Measurements from ENCODE around the gene ITPR2.

ITPR2 gene

DNA sequence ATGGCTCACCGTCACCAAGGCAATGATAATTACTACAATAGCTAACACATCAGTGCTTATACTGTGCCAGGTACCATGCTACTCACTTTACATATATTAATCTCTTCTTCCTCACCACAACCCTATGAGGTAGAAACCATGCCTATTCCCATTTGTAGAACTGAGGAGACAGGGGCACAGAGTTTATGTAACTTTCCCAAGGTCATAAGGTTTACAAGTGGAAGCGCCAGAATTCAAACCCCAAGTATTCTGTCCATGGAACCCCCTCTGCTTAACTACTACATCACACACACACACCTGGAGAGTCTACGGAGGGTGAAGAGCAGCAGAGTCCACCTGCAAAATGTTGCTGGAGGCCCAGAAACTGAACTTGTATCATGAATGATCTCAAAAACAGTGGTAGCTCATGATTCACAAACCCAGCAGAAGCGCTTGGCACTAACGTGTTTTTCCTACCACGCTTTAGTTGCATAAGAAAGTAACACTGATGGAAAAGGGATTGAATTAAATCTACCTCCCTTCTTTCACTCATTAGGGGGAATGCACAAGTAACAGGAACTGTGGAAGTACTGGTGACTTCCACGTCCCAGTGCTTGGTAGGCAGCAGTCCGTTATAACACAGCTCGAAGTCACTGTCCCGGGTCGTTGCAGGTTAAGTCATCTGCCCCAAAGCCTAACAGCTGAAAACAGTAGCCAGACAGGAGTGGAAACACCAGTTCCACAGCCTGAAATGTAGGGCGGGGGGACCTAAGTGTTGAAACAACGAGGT, 2.0 kb downstream of the ITPR2 start:
- Histone ChIP-seq H3K27ac (no peak overlapping the region), H3K9me3 (replicated peaks in 1 of 11) (no peaks in the 10 kb centered on the region), H4K20me1 (peaks cover 0 to 53% (median 7%) of the 10 kb centered on the region in 11 experiments; a peak in 9 of 22 replicates), H3K4me3 (peak overlapping the region in 5 of 10 experiments; percentile 13 to 48 (median 45); a peak in 8 of 20 replicates), H3K4me1 (peaks cover 12 to 47% (median 18%) of the 10 kb centered on the region in 10 experiments), H3K36me3 (no peaks in the 10 kb centered on the region), H3K27me3 (peaks cover 0 to 4% (median 0%) of the 10 kb centered on the region in 11 experiments; a peak in 3 of 22 replicates), H3K4me2 (peak overlapping the region; percentile 22 to 89 (median 59); a peak in 20 of 22 replicates), H3K9ac (peak overlapping the region in 2 of 11 experiments; percentile 14 to 34; a peak in 2 of 22 replicates)
- TF ChIP-seq Cebpa-rat (IDR thresholded peaks at IDR 0.05), result no peak

- H3K4me1 ChIP-seq, result peaks cover 15 to 43% (median 18%) of the 10 kb centered on the region in 10 experiments
- no peak overlapping the region for H3K27ac ChIP-seq
- peaks cover 0 to 4% (median 0%) of the 10 kb centered on the region in 11 experiments; a peak in 3 of 22 replicates for H3K27me3 ChIP-seq
- no peaks in the 10 kb centered on the region for H3K9me3 ChIP-seq (replicated peaks in 1 of 11)
- H3K9ac ChIP-seq, result 0 out of 22 replicates have a peak overlapping the region, but pooled peaks of 1 of the 11 experiments have one; percentile 34
- H3K36me3 ChIP-seq, result no peaks in the 10 kb centered on the region
- TF ChIP-seq Cebpa-rat (IDR thresholded peaks at IDR 0.05), result no peak
- H3K4me3 ChIP-seq, result peak overlapping the region in 3 of 10 experiments; percentile 38 to 48 (median 45); a peak in 5 of 20 replicates
- H3K4me2 ChIP-seq, result peak overlapping the region in 7 of 11 experiments; percentile 28 to 89 (median 76); a peak in 9 of 22 replicates
- peaks cover 0 to 59% (median 7%) of the 10 kb centered on the region in 11 experiments; a peak in 9 of 22 replicates for H4K20me1 ChIP-seq
These were observed 2.6 kb downstream of the ITPR2 start for GRCh38 chr12:26830363-26830762.

DNA sequence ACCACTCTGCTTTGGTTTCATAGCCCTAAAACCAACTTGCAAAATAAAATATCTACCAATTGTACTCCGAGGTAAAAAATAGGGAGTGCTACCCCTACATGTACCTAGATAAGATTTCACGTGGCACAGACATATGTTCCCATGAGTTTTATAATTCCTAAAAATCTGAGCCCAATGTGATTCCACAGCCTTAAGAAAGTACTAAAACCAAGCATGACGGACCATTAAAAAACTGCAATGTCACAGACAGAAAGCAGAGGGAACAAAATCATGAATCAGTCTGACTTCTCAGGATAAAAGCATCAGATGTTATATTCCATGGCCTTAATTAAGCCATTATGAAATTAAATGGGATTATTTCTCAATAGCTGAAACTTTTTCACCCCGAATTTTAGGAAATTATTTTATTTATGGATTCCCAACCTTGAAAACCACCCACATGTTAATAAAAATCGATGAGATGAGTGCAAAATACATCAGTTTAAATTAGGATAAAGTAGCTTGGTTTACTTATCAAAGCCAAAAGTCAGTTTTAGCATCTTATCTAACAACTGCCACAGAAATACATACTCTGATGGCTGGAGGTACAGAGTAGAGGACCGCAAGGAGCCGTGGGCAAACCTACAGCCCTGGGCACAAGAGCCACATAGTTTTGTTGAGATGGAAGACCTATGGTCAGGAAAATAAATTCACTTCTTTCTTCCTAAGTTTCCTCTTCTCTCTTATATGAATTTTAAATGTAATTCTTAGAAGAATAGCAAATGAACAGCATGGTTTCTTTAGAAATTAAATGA, 4.5 kb downstream of the ITPR2 start:
- Histone ChIP-seq H3K9ac (no peak overlapping the region), H3K27ac (no peak overlapping the region), H4K20me1 (peaks cover 0 to 67% (median 7%) of the 10 kb centered on the region in 11 experiments; a peak in 9 of 22 replicates), H3K4me2 (peak overlapping the region in 2 of 11 experiments; percentile 22 to 89; a peak in 2 of 22 replicates), H3K36me3 (peaks cover 0 to 4% (median 0%) of the 10 kb centered on the region in 11 experiments; a peak in 1 of 22 replicates), H3K9me3 (replicated peaks in 1 of 11) (no peaks in the 10 kb centered on the region), H3K4me1 (peaks cover 8 to 33% (median 11%) of the 10 kb centered on the region in 10 experiments), H3K4me3 (no peak overlapping the region), H3K27me3 (no peaks in the 10 kb centered on the region; a peak in 1 of 22 replicates)
- TF ChIP-seq Cebpa-rat (IDR thresholded peaks at IDR 0.05), result no peak

DNA sequence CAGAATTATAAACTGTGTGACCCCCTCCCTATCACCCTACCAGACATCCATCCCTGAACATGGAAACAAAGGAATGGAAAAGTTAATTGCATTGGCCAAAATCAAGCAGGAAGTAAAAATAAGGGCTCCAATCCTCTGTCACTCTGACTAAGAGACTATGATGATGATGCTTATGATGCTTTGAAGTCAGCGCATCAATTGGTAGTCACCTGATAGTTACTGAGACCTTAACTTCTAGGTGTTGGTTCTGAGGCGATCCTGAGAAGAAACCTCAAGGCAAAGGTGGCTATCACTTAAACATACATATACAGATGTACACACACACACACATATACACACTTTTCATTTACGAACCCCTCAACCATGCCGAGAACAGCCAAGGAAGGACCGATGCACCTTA, 6.6 kb downstream of the ITPR2 start:
- Histone ChIP-seq H3K9me3 (replicated peaks in 1 of 11) (no peaks in the 10 kb centered on the region), H3K27ac (no peak overlapping the region), H3K27me3 (no peaks in the 10 kb centered on the region), H3K4me1 (peaks cover 8 to 45% (median 10%) of the 10 kb centered on the region in 10 experiments; a peak in 19 of 20 replicates), H3K4me2 (no peak overlapping the region), H3K9ac (no peak overlapping the region), H3K4me3 (no peak overlapping the region), H3K36me3 (peaks cover 0 to 4% (median 0%) of the 10 kb centered on the region in 11 experiments; a peak in 1 of 22 replicates), H4K20me1 (peaks cover 0 to 86% (median 7%) of the 10 kb centered on the region in 11 experiments; a peak in 10 of 22 replicates)
- TF ChIP-seq Cebpa-rat (IDR thresholded peaks at IDR 0.05), result no peak

GRCh38 chr12:26825459-26826016, 7.5 kb downstream of the ITPR2 start:
- Histone ChIP-seq H3K9me3 (replicated peaks in 1 of 11) (no peaks in the 10 kb centered on the region), H3K27ac (no peak overlapping the region), H3K4me1 (peaks cover 0 to 45% (median 2%) of the 10 kb centered on the region in 10 experiments; a peak in 11 of 20 replicates), H3K4me3 (no peak overlapping the region), H3K4me2 (peak overlapping the region in 2 of 11 experiments; percentile 10 to 16; a peak in 1 of 22 replicates), H3K9ac (no peak overlapping the region), H4K20me1 (peaks cover 0 to 87% (median 7%) of the 10 kb centered on the region in 11 experiments; a peak in 9 of 22 replicates), H3K27me3 (no peaks in the 10 kb centered on the region), H3K36me3 (peaks cover 0 to 4% (median 0%) of the 10 kb centered on the region in 11 experiments; a peak in 1 of 22 replicates)
- no peak for TF ChIP-seq Cebpa-rat (IDR thresholded peaks at IDR 0.05)

DNA sequence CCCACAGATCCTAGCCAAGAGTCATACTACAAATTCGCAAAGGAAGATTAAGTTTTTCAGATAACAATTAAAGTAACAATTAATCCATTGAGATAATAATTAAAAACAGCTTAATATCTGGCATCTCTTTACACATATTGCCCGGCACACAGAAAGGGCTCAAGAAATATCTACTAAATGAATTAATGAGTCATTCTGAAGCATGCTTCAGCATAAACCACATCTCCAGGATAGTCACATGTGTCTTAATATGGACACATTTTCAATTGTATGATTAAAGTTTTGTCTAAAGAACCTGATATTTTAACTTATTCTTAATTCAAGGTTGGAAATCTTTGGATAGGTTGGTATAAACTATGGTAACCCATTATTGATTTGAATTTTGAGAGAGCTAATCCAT, 9.6 kb downstream of the ITPR2 start:
- H3K27ac ChIP-seq, result no peak overlapping the region
- H3K4me1 ChIP-seq, result peaks cover 0 to 26% (median 2%) of the 10 kb centered on the region in 10 experiments; a peak in 8 of 20 replicates
- no peak for TF ChIP-seq Cebpa-rat (IDR thresholded peaks at IDR 0.05)
- H3K4me3 ChIP-seq, result no peak overlapping the region
- H3K36me3 ChIP-seq, result peaks cover 0 to 4% (median 0%) of the 10 kb centered on the region in 11 experiments; a peak in 1 of 22 replicates
- H3K9ac ChIP-seq, result no peak overlapping the region
- peaks cover 0 to 79% (median 4%) of the 10 kb centered on the region in 11 experiments; a peak in 6 of 22 replicates for H4K20me1 ChIP-seq
- H3K9me3 ChIP-seq (replicated peaks in 1 of 11), result no peaks in the 10 kb centered on the region
- no peaks in the 10 kb centered on the region for H3K27me3 ChIP-seq
- H3K4me2 ChIP-seq, result no peak overlapping the region

GRCh38 chr12:26822026-26822425, 11.0 kb downstream of the ITPR2 start:
- Histone ChIP-seq H3K4me3 (no peak overlapping the region), H3K4me1 (peaks cover 0 to 33% (median 2%) of the 10 kb centered on the region in 10 experiments; a peak in 8 of 20 replicates), H3K9me3 (replicated peaks in 1 of 11) (no peaks in the 10 kb centered on the region), H3K4me2 (peak overlapping the region in 2 of 11 experiments; percentile 65 to 66; a peak in 3 of 22 replicates), H3K27ac (peak overlapping the region in 1 of 11 experiments; percentile 8; a peak in 1 of 22 replicates), H3K36me3 (peaks cover 0 to 7% (median 0%) of the 10 kb centered on the region in 11 experiments; a peak in 1 of 22 replicates), H3K9ac (peak overlapping the region in 1 of 11 experiments; percentile 3; a peak in 1 of 22 replicates), H4K20me1 (peaks cover 0 to 65% (median 0%) of the 10 kb centered on the region in 11 experiments; a peak in 5 of 22 replicates), H3K27me3 (no peaks in the 10 kb centered on the region)
- no peak for TF ChIP-seq Cebpa-rat (IDR thresholded peaks at IDR 0.05)

- H4K20me1 ChIP-seq, result peaks cover 0 to 65% (median 0%) of the 10 kb centered on the region in 11 experiments; a peak in 5 of 22 replicates
- no peaks in the 10 kb centered on the region for H3K9me3 ChIP-seq (replicated peaks in 1 of 11)
- no peaks in the 10 kb centered on the region for H3K27me3 ChIP-seq
- H3K36me3 ChIP-seq, result peaks cover 0 to 11% (median 0%) of the 10 kb centered on the region in 11 experiments; a peak in 1 of 22 replicates
- no peak overlapping the region; a peak in 1 of 22 replicates for H3K27ac ChIP-seq
- H3K9ac ChIP-seq, result peak overlapping the region in 1 of 11 experiments; percentile 3; a peak in 1 of 22 replicates
- peaks cover 0 to 34% (median 2%) of the 10 kb centered on the region in 10 experiments; a peak in 8 of 20 replicates for H3K4me1 ChIP-seq
- H3K4me3 ChIP-seq, result no peak overlapping the region
- no peak for TF ChIP-seq Cebpa-rat (IDR thresholded peaks at IDR 0.05)
- peak overlapping the region in 3 of 11 experiments; percentile 18 to 66 (median 65); a peak in 5 of 22 replicates for H3K4me2 ChIP-seq
These were observed 11.7 kb downstream of the ITPR2 start for GRCh38 chr12:26821212-26821701.
